Kidney (tissue), 14 donors: Measurements from ENCODE around the gene LHFPL6. TPM values are rescaled to one million over a fixed set of nuclear protein-coding genes. Genes with fewer than 3 reads are reported as not detected.

Experiments used
- DNase-seq, 5 donors: peaks; one replicate each; pipeline ENCODE4 v3.0.0-alpha.2; 2013 to 2020
- FAIRE-seq: peaks from 2 replicates; lab custom pipeline; 2012; peaks lifted over from hg19 to GRCh38; lab: Jason Lieb, UNC
- H3K27ac ChIP-seq, 2 donors: one replicate each; pipeline ENCODE4 v1.7.0; 2013; ENCODE audit warnings: low read depth in 2 of 2, low read length in 2 of 2, inconsistent platforms in 1 of 2
- H3K27me3 ChIP-seq: one replicate; pipeline ENCODE4 v1.7.1; 2013; ENCODE audit warnings: low read length, inconsistent platforms; ENCODE audit not compliant: control insufficient read depth, insufficient read depth
- H3K36me3 ChIP-seq, 3 donors: one replicate each; pipeline versions ENCODE4 v1.7.0 to v1.7.1; 2013; ENCODE audit warnings: low read length in 3 of 3, control low read depth in 1 of 3, inconsistent platforms in 1 of 3; ENCODE audit not compliant: insufficient read depth in 3 of 3, control insufficient read depth in 2 of 3
- H3K4me1 ChIP-seq, 3 donors: one replicate each; pipeline versions ENCODE4 v1.7.0 to v1.7.1; 2013; ENCODE audit warnings: low read length in 3 of 3, inconsistent platforms in 1 of 3, low read depth in 1 of 3; ENCODE audit not compliant: control insufficient read depth in 2 of 3, insufficient read depth in 2 of 3
- H3K4me3 ChIP-seq, 3 donors: one replicate each; pipeline versions ENCODE4 v1.7.0 to v1.8.1; 2013; ENCODE audit warnings: low read length in 3 of 3, control low read depth in 1 of 3, inconsistent platforms in 1 of 3
- H3K9ac ChIP-seq, 3 donors: one replicate each; pipeline versions ENCODE4 v1.7.0 to v1.7.1; 2013; ENCODE audit warnings: low read length in 3 of 3, control low read depth in 1 of 3, inconsistent platforms in 1 of 3
- H3K9me3 ChIP-seq, 3 donors: one replicate each; pipeline versions ENCODE4 v1.7.0 to v1.7.1; 2013; ENCODE audit warnings: low read length in 3 of 3, control low read depth in 1 of 3, inconsistent platforms in 1 of 3; ENCODE audit not compliant: control insufficient read depth in 2 of 3, insufficient read depth in 1 of 3
- CTCF ChIP-seq: IDR thresholded peaks from 3 replicates; pipeline ENCODE4 v1.5.1; 2012; ENCODE audit warnings: mild to moderate bottlenecking, moderate library complexity, borderline replicate concordance; ENCODE audit not compliant: insufficient read depth; ENCODE audit errors: extremely low read depth
- intact Hi-C: fragments of 100-400 bp; cut with DNase I; formaldehyde crosslinking; loops from one replicate; pipeline ENCODE4 v1.11.1; 2022
- polyA plus RNA-seq: library from polyadenylated mRNA; stranded (reverse); fragments of 350-450 nt; fragmentation: Illumina TruSeq; extraction: RNeasy Lipid Tissue Mini Kit (QIAGEN cat#74804); gene quantifications from one replicate; pipeline ENCODE4 v1.2.3, GENCODE V29; 2014; ENCODE audit warnings: low read depth, low replicate concordance; ENCODE audit not compliant: insufficient read depth
- total RNA-seq: library from RNA; stranded (reverse); fragmentation: NEBNext Ultra II Directional; extraction: Animal tissue kit (Norgen Biotek cat#: 25700); gene quantifications from one replicate; pipeline ENCODE4 v1.2.1, GENCODE V29; 2021
- donor health status: control.
- donor health status: control.
- donor health status: control.
- donor health status: control.
- donor health status: control.
- donor health status: DM: yes; HTN: yes; CAD: no.
- donor health status: Normal renal cell carcinoma (clear cell type).

LHFPL6 gene
- total and polyA plus RNA-seq, 2 donors from 2014 or later = 33.0 to 59.2 TPM

GRCh38 chr13:39419876-39420275, 183.1 kb downstream of the LHFPL6 start:
- Histone ChIP-seq H3K27ac (no peak overlapping the region), H3K4me1 (no peaks in the 10 kb centered on the region), H3K9ac (no peak overlapping the region), H3K4me3 (no peak overlapping the region), H3K9me3 (no peaks in the 10 kb centered on the region), H3K27me3 (no peaks in the 10 kb centered on the region), H3K36me3 (no peaks in the 10 kb centered on the region)
- intact Hi-C loops = loop anchor here (10.0 kb wide), 1 partner anchor 195 kb away; no protein-coding TSS in a partner anchor
- no peak for DNase-seq
- no peak for TF ChIP-seq CTCF
- no peak for FAIRE-seq

- no peaks in the 10 kb centered on the region for H3K27me3 ChIP-seq
- TF ChIP-seq CTCF = no peak
- no peak overlapping the region for H3K27ac ChIP-seq
- intact Hi-C loops = loop anchor here (10.0 kb wide), 1 partner anchor 196 kb away; no protein-coding TSS in a partner anchor
- no peaks in the 10 kb centered on the region for H3K36me3 ChIP-seq
- no peak overlapping the region for H3K9ac ChIP-seq
- H3K4me1 ChIP-seq = no peaks in the 10 kb centered on the region
- DNase-seq = no peak
- no peaks in the 10 kb centered on the region for H3K9me3 ChIP-seq
- no peak overlapping the region for H3K4me3 ChIP-seq
- no peak for FAIRE-seq
Measured at GRCh38 chr13:39419068-39419467, 183.9 kb downstream of the LHFPL6 start.

GRCh38 chr13:39418424-39418823, 184.6 kb downstream of the LHFPL6 start:
- no peaks in the 10 kb centered on the region for H3K27me3 ChIP-seq
- no peak for TF ChIP-seq CTCF
- no peak for DNase-seq
- no peak for FAIRE-seq
- H3K4me1 ChIP-seq = no peaks in the 10 kb centered on the region
- intact Hi-C loops = loop anchor here (10.0 kb wide), 1 partner anchor 196 kb away; no protein-coding TSS in a partner anchor
- H3K27ac ChIP-seq = no peak overlapping the region
- no peaks in the 10 kb centered on the region for H3K36me3 ChIP-seq
- no peak overlapping the region for H3K4me3 ChIP-seq
- H3K9ac ChIP-seq = no peak overlapping the region
- no peaks in the 10 kb centered on the region for H3K9me3 ChIP-seq

DNA sequence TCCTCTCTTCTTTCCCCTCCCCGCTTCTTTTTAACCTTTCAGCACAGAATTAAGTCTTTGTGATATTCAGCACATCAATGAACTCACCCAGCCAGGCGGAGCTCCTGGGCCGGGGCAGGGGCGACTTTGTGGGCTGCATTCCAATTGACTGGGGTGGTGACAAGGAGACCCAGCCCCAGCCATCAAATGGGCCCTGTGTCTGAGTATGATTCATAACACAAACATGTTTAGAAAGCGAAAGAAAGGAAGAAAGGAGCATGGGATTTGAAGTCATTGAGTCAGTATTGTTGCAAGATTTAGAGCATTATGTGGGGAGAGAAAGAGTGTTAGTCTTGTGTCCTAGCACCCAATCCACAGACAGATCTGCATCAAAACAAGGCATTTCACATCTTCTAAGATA, 185.3 kb downstream of the LHFPL6 start:
- no peak for DNase-seq
- no peaks in the 10 kb centered on the region for H3K27me3 ChIP-seq
- H3K4me3 ChIP-seq = no peak overlapping the region
- TF ChIP-seq CTCF = no peak
- no peak for FAIRE-seq
- H3K9me3 ChIP-seq = no peaks in the 10 kb centered on the region
- H3K4me1 ChIP-seq = no peaks in the 10 kb centered on the region
- no peak overlapping the region for H3K27ac ChIP-seq
- intact Hi-C loops = loop anchor here (10.0 kb wide), 1 partner anchor 197 kb away; no protein-coding TSS in a partner anchor
- no peak overlapping the region for H3K9ac ChIP-seq
- H3K36me3 ChIP-seq = no peaks in the 10 kb centered on the region
